Thoracic aorta (tissue), 2 donors: ENCODE results near the gene HSPB8. TPM values are rescaled to one million over a fixed set of nuclear protein-coding genes. Genes with fewer than 3 reads are reported as not detected.

Experiments used
- ATAC-seq: fragments of 150-250 bp; one replicate; pipeline ENCODE4 v1.8.0; 2017; ENCODE audit warnings: low read depth; ENCODE audit not compliant: insufficient number of reproducible peaks, low FRiP score
- DNase-seq: peaks from one replicate; pipeline ENCODE4 v3.0.0-alpha.2; 2020; ENCODE audit warnings: low spot score
- H3K27ac ChIP-seq, 2 donors: fragments of 200-600 bp; sonication (generic); 1 replicate in 1 of 2; 2 replicates in 1 of 2; pipeline ENCODE4 v1.5.1; 2016; ENCODE audit warnings: mild to moderate bottlenecking in 2 of 2, moderate library complexity in 2 of 2
- H3K27me3 ChIP-seq: fragments of 200-600 bp; sonication (generic); replicated peaks from 2 replicates; pipeline ENCODE4 v1.6.0; 2016; ENCODE audit warnings: mild to moderate bottlenecking; ENCODE audit not compliant: insufficient read depth
- H3K36me3 ChIP-seq: fragments of 200-600 bp; sonication (generic); one replicate; pipeline ENCODE4 v1.5.1; 2016
- H3K4me1 ChIP-seq, 2 donors: fragments of 200-600 bp; sonication (generic); 1 replicate in 1 of 2; 2 replicates in 1 of 2; pipeline versions ENCODE4 v1.5.1 to v1.6.0; 2016; ENCODE audit warnings: low read depth in 2 of 2, mild to moderate bottlenecking in 1 of 2; ENCODE audit not compliant: control insufficient read depth in 1 of 2
- H3K4me3 ChIP-seq: fragments of 200-600 bp; sonication (generic); 2 replicates; pipeline ENCODE4 v1.5.1; 2016; ENCODE audit warnings: mild to moderate bottlenecking
- H3K9me3 ChIP-seq: fragments of 200-600 bp; sonication (generic); 2 replicates; pipeline ENCODE4 v1.5.1; 2016
- total RNA-seq, 2 donors: library from RNA; depleted of rRNA; stranded (reverse); fragments of >200 nt; gene quantifications; one replicate each; pipeline versions ENCODE4 v1.1.0 to v1.2.3, GENCODE V29; 2016
- TF ChIP-seq, protein P1 (sequence below): fragments of 200-600 bp; sonication (generic); IDR thresholded peaks from one replicate; pipeline ENCODE4 v1.5.1; 2019; ENCODE audit warnings: antibody characterized with exemption

HSPB8 gene
- total RNA-seq, 2 donors from 2014 or later = 108 to 172 TPM

DNA sequence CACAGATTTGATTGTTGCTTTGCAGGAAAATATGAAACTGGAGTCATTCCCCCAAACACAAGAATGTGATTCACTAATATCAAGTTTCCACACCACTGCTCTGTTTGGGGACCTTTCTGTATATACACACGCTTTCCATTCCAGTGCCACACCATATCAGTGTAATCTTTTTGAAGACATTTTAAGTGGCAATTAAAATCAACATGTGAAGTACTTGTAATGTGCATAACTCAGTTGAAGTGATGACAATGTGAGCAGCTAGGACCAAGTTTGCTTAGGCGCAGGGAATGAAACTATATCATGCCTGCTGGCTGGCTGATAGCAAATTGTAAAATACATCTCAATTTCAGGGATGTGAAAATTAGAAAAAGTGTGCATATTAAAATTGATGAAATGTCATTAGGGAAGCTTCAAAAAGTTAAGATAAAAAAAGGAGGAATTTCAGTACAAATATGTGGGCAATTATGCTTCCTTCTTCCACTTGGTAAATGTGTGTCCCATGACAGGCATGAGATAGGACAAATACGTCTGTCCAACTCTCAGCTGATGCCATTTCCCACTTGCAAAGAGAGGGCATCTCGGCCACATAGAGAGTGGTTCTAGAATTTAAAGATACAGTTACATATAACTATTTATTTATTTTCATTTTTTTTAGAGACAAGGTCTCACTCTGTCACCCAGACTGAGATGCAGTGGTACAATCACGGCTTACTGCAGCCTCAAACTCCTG lies 43.7 kb downstream of the HSPB8 start:
- DNase-seq (no peak), ATAC-seq (no peak)
- Histone ChIP-seq H3K36me3 (no peaks in the 10 kb centered on the region), H3K4me3 (no peak overlapping the region), H3K27me3 (no peaks in the 10 kb centered on the region), H3K27ac (no peak overlapping the region), H3K4me1 (no peaks in the 10 kb centered on the region), H3K9me3 (no peaks in the 10 kb centered on the region)
- TF ChIP-seq, protein P1, sequence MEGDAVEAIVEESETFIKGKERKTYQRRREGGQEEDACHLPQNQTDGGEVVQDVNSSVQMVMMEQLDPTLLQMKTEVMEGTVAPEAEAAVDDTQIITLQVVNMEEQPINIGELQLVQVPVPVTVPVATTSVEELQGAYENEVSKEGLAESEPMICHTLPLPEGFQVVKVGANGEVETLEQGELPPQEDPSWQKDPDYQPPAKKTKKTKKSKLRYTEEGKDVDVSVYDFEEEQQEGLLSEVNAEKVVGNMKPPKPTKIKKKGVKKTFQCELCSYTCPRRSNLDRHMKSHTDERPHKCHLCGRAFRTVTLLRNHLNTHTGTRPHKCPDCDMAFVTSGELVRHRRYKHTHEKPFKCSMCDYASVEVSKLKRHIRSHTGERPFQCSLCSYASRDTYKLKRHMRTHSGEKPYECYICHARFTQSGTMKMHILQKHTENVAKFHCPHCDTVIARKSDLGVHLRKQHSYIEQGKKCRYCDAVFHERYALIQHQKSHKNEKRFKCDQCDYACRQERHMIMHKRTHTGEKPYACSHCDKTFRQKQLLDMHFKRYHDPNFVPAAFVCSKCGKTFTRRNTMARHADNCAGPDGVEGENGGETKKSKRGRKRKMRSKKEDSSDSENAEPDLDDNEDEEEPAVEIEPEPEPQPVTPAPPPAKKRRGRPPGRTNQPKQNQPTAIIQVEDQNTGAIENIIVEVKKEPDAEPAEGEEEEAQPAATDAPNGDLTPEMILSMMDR = no peak

DNA sequence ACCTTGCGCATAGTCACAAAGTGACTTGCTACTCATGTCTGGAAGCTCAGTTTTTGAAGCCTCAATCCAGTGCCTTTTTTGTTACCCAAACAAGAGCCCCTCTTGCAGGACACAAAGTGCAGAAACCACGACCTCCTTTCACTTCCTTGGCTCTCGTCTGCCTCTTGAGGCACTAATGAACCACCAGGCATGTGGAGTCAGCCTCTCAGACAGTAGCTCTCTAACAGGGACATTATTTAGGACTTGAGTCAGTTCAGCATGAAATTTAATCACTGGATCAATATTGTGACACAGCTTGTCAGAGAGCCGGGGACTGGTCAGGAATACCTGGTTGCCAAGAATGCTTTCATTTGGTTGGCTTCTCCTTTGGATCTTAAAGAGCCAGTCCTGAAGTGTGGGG lies 46.7 kb downstream of the HSPB8 start:
- TF ChIP-seq, protein P1 = no peak
- H3K27ac ChIP-seq = no peak overlapping the region
- no peak for DNase-seq
- H3K36me3 ChIP-seq = no peaks in the 10 kb centered on the region
- H3K9me3 ChIP-seq = no peaks in the 10 kb centered on the region
- no peaks in the 10 kb centered on the region for H3K27me3 ChIP-seq
- no peak for ATAC-seq
- H3K4me3 ChIP-seq = no peak overlapping the region
- no peaks in the 10 kb centered on the region for H3K4me1 ChIP-seq

DNA sequence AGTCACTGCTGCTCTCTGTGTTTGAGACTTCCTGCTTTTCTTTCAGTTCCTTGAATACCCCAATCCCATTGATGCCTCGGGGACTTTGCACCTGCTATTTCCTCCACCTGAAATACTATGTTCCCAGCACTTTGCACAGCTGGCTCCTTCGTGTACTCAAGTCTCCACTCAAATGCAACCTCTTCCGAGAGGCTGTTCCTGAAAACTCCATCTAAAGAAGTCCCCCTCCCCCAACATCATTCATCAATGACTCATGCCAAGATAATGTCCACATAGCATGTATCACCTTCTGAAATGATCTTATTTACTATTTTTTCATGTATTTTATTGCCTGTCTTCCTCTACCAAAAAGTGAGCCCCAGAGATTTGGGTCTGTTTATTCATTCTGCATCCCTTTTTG lies 48.6 kb downstream of the HSPB8 start:
- Histone ChIP-seq H3K36me3 (no peaks in the 10 kb centered on the region), H3K27ac (no peak overlapping the region), H3K4me3 (no peak overlapping the region), H3K4me1 (no peaks in the 10 kb centered on the region), H3K9me3 (no peaks in the 10 kb centered on the region), H3K27me3 (no peaks in the 10 kb centered on the region)
- DNase-seq = no peak
- TF ChIP-seq, protein P1 = no peak
- no peak for ATAC-seq

DNA sequence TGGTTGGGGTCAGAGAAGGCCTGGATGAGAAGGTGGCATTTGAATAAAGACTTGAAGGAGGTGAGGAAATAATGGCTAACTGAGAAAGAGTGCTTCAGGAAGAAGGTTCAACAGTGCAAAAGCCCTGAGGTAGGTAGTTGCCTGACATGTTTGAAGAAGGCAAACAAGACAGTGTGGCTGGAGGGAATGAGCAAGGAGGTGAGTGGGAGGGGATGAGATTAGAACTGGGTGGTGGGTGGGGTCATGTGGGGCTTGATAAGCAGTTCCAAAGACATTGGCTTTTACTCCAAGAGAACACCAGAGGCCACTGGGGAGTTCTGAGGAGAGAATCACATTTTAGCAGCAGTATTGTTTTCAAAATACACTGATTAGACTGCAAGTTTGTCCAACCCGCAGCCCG lies 50.5 kb downstream of the HSPB8 start:
- ATAC-seq (no peak), DNase-seq (no peak)
- no peaks in the 10 kb centered on the region for H3K9me3 ChIP-seq
- H3K4me1 ChIP-seq = no peaks in the 10 kb centered on the region
- H3K27me3 ChIP-seq = no peaks in the 10 kb centered on the region
- no peak overlapping the region for H3K4me3 ChIP-seq
- H3K36me3 ChIP-seq = no peaks in the 10 kb centered on the region
- H3K27ac ChIP-seq = no peak overlapping the region
- TF ChIP-seq, protein P1 = no peak

DNA sequence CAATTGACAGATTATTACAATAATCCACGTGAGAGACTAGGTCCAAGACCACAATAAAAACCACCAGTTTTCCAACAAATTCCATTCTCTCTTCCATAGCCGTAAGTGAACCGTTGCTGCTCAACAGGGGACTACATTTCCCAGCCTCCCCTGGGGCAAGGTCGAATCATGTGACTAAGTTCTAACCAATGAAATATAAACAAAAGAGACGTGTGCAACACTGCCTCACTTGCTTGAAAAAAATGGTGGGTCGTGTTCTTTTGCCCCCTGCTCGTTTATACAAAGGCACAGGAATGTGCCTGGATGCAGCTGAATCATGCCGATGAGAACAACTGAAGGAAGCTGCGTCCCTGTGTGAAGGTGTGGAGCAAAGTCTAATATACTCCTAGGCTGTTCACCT lies 51.1 kb downstream of the HSPB8 start:
- Histone ChIP-seq H3K9me3 (no peaks in the 10 kb centered on the region), H3K4me3 (peak overlapping the region; percentile 24), H3K27me3 (no peaks in the 10 kb centered on the region), H3K4me1 (no peaks in the 10 kb centered on the region), H3K27ac (no peak overlapping the region), H3K36me3 (no peaks in the 10 kb centered on the region)
- TF ChIP-seq, protein P1 = no peak
- DNase-seq (no peak), ATAC-seq (no peak)
